Right forelimb (tissue), 1 donor: ENCODE data around the gene PRR15L.

Experiments
- DNase-seq: peaks from one replicate; pipeline ENCODE4 v3.0.0-alpha.2; 2018

Gene PRR15L

DNA sequence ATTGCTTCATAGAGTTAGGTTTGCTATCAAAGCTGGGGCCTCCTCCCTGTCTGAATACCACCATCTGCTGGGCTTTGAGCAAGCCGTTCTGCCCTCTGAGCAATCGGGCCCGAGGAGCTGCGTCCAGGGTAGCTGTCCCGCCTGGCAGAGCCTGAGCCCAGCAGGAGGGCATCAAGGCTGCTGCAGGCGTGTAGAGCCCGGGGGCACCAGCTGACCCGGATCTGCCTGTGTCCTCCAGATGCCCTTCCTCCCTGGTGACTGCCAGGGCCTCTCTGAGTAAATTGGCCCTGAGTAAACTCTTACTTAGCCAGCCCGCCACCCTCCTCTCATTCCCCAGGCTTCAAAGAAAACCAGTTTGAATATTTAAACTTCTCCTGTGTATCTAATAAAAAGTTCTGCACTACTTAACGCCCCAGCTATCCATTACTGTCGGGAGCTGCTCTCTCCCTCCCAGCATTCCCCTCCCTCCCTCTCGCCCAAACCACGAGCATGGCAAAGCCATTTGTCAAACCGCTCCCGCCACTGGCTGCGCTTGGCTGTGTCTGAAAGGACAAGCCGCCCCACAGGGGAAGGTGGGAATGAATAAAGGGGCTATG lies 29.7 kb upstream of the PRR15L start:
- no peak for DNase-seq

DNA sequence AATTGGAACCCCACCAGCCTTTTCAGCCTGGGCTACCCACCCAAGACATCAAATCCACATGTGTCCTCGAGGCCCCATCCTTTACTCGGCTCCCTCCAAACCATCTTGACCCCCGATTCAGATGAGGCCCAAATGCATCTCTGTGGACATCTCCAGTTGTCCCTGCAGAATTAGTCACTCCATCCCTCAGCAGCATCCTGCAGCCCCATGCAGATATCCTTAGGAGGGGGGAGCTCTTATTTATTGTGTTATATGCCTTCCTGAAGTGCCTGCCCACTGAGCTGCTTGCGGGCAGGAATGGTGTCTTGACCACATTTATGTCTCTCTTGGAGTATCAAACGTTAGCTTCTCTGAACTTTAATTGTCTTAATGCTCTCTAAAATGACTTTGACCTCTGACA lies 28.8 kb upstream of the PRR15L start:
- no peak for DNase-seq

DNA sequence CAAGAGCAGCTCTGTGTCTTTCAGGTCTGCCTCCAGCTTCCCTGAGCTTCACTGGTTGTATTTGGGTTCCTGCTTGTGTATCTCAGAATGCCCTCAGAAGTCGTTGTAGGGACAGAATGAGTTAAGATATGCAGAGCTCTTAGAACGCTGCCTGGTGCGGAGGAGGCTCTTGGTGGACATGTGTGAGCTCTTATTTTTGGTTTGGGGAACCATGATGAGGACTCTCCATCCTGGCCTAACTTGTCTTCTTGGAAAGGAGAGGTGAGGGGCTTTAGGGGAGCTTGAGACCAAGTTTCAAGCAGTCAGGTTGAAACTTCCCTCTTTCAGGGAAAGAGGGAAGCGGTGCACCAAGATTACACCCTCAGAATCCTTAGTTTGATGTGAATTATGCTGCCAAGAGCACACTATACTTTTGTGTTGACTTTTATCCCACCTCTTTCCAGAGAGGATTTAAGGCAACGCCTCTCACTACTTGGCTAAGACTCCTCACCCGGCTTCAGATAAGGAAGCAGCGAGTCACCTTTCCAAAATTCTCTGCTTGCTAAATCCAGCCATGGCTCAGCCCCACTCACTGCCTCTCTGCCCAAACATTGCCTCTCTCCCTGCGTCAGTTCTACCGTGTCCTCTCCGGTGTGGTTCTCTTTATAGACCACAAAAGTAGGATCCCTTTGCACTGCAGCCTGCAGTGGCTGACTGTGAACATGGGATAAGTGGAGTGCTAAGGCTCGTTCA lies 26.0 kb upstream of the PRR15L start:
- DNase-seq, result no peak

DNA sequence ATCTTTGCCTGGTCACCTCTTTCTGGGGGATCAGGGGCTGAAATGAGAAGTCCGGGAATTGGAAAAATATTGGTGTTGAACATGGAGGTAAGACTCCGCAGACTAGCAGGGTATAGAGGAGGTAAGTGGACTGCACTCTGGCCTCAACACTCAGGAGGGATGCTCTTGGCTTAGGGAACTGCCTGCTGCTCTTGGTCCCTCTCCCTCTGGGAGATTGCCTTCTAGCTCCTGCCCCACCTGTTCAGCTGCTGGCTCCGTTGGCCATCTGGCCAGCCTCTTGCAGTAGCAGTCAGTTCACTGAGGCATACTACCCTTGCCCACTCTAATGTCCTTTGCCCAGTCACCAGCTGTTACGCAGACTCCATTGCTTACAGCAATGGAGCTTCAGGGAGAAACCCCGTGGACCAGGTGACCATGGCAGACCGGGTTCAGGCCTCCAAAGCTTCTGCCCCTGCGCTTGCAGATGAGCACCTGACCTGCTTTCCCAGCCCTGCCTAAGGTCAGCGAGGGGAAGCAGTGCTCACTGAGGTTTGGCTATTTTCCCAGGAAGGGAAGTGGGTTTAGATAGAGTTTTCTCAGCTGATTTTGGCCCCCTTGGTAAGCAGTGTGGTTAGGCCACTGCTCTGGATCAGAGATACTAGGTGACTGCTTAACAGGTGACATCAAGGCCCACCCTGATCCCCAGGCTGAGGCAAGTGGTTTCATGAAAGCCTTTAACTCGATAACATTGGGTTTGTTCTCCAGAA lies 25.1 kb upstream of the PRR15L start:
- DNase-seq, result no peak

DNA sequence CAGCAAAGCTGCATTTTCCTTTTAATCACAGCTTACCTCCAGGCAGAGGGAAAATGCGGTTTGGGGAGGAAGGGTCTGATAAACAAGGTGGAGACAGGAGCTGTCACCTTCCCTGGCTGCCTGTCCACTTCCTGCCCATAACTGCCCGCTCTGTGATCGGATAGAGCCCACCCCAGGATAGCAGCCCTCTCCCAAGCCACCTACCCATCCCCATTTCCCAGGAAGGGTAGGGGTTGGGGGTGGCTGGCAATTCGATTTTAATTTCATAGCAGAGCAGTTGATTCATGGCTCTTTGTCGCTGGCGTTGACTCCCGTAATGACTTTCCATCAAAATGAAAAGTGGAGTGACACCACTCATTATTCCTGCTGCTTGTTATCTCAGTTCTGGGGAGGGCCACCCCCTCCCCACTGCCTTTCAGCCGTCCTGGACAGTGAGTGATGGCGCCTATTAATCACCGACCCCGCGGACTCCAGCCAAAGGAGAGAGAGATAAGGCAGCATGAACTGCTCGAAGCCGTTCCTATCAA lies 24.5 kb upstream of the PRR15L start:
- DNase-seq, result no peak

DNA sequence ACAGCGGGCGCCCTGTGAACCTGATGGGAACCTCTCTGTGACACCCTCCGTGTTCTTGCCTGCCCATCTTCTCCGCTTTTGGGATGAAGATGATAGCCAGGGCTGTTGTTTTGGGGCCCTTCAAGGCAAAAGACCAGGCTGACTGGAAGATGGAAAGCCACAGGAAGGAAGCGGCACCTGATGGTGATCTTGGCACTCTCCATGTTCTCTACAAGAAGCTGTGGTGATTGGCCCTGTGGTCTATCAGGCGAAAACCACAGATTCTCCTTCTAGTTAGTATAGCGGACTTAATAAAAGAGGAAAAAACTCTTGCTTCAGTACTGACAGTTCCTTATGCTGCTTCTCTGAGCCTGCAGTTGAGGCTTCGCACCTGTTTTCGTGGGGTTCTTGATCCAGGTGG lies 23.8 kb upstream of the PRR15L start:
- no peak for DNase-seq

DNA sequence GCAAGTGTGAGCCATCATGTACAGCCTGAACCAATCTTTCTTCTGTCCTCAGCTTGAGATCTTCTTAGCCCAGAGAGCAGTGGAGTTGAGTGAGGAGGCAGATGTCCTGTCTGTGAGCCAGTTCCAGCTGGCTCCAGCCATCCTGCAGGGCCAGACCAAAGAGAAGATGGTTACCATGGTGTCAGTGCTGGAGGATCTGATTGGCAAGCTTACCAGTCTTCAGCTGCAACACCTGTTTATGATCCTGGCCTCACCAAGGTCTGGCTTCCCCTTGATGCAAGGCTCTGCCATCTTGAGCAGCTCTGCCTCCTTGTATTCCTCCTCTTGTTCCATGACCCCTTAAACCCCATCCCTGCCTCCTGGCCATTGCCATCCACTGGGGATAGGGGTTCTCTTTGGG lies 22.9 kb upstream of the PRR15L start:
- DNase-seq, result no peak

DNA sequence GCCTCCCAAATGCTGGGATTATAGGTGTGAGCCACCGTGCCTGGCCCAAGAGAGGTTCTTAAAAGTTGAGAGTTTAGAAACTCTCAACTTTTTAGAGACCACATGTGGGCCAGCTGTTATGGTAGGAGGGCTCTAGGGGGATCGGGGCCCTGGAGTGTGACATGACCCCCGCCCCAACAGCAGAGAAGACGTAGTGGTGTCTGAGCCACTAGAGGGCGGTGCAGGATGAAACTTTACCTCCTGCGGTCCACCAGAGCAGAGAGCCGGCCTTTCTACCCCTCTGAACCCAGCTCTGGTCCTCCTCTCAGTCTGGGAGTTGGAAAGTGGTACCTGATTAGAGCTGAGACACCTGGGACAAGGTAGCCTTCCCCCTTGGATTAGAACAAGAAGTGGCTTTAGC lies 20.6 kb upstream of the PRR15L start:
- DNase-seq, result peak; percentile 78

DNA sequence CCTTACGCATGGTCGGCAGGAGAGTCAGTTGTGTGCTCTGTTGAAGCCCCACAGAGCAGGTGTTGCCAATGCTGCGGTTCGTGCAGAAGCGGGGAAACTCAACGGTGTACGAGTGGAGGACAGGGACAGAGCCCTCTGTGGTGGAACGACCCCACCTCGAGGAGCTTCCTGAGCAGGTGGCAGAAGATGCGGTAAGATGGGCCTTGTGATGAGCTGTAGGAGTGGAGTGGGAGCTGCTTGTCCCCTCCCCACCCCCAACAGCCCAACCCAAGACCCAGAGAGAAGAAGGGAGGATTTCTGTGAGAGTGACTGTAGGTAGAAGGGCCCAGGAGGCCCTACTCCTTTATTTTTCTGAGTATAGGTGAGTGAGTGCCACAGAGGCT lies 18.1 kb upstream of the PRR15L start:
- DNase-seq, result no peak

DNA sequence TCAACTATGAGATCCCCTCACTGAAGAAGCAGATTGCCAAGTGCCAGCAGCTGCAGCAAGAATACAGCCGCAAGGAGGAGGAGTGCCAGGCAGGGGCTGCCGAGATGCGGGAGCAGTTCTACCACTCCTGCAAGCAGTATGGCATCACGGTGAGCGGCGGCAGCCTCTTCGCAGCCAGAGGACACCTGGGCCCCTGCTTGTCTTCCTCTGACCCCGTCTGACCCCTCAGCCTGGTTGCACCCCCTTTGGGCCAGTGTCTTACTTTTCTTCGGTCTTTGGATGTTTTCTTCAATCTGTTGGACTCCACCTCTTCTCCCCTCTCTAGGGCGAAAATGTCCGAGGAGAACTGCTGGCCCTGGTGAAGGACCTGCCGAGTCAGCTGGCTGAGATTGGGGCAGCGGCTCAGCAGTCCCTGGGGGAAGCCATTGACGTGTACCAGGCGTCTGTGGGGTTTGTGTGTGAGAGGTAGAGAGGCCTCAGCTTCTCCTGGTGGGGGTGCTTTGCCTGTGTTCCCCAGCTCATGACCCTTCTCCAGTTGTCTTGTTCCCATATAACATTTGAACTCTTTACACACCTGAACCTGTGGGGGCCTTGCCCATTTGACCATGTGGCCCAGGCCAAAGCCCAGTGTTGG lies 17.6 kb upstream of the PRR15L start:
- DNase-seq, result no peak

DNA sequence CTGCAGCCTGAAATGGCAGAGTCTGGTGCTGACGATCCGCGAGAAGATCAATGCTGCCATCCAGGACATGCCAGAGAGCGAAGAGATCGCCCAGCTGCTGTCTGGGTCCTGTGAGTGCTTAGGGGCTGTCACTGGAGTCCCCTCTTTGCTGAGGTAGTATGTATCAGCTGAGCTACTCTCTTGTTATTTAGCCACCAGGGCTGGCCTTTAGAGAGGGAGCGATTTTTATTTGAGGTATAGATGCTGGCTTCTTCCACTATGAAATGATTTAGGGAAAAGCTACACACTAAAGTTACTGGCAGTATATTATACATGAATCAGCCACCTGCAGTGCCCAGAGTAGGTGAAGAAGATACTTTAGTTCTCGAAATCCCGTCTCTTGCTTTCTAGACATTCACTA lies 15.9 kb upstream of the PRR15L start:
- no peak for DNase-seq

DNA sequence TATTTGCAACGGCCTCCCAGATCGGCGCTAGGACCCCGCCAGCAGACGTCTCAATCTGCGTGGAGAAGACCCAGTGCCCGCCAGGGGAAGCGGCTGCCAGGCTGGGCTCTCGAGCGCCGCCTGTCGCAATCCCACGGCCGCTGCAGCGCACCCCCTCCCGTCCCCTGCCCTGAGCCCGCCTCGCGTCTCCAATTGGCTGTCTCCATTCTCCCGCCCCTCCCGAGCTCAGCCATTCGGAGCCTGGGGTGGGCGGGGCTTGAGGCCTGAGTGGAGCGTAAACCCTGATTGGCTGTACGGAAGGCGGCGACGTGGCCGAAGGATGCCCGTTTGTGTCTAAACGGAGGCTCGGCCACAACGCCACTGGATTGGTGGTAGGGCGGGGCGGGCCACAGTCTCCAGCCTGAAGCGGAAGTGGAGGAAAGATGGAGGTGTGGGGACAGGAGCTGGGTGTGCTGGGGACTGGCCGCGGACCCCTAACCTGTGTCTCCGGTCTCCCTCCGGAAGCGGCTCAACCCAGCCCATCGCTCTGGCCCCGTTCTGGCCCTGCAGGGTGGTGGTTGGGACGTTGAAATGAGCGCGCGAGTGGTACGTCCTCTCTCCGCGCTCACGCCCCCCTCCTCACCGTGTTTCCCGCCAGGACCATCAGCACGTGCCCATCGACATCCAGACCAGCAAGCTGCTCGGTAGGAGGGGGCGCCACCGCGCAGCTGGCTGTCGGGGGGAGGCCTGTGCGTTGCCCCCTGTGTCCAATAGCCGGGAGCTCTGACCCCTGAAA lies 13.2 kb upstream of the PRR15L start, which contains the start of gene CDK5RAP3:
Gene CDK5RAP3, plus strand, starts transcription at position 389 of the 775 bp plus-strand sequence. Its CDS starts 34 bp downstream, at position 423.
- peak; percentile 100 for DNase-seq

DNA sequence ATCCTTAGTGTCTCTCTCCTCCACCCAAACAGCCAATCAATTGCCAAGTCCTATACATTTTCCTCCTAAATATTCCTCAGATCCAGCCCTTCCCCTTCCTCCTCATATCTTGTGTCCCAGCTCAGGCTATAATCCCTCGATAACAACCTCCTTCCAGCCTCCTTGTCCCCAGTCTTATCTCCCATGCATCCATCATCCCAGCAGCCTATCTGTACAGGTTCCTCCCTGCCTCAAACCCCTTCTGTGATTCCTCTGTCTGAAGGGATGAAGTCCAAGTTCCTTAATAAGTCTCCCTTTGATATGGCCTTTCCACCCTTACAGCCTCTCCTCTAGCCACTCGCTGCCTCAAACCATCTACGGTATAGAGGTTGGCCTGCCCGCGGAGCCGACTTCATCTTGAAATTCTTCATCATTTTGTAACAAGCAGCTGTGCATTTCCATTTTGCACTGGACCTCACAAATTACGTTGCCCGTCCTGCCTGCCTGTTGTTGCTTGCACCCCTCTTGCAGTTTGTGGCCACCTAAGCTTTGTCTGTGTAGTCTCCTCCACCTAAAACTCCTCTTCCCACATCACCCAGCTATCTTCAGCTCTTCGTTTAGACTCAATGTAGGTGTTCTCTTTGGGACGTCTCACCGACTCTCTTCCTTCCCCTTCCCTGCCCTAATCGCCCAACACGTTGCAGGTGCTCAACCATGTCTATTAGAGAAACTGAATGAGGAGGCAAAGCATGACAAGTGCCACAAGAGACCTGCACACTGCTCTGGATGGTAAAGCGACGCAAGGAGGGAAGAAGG lies 12.4 kb upstream of the PRR15L start:
- no peak for DNase-seq

DNA sequence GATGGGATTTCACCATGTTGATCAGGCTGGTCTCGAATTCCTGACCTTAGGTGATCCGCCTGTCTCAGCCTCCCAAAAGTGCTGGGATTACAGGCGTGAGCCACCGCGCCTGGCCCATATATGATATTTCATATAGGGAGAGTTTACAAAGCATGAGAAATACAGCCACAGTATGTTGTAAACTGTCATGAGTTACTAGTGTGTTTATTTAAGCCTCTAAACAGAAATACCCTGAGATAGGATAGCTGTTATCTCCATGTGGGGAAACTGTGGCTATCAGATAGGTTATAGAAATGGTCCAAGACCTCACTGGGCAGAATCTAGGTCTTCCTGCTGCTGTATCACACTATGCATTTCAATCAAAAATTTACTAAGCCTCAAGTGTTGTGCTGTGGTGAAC lies 11.2 kb upstream of the PRR15L start:
- DNase-seq, result no peak

DNA sequence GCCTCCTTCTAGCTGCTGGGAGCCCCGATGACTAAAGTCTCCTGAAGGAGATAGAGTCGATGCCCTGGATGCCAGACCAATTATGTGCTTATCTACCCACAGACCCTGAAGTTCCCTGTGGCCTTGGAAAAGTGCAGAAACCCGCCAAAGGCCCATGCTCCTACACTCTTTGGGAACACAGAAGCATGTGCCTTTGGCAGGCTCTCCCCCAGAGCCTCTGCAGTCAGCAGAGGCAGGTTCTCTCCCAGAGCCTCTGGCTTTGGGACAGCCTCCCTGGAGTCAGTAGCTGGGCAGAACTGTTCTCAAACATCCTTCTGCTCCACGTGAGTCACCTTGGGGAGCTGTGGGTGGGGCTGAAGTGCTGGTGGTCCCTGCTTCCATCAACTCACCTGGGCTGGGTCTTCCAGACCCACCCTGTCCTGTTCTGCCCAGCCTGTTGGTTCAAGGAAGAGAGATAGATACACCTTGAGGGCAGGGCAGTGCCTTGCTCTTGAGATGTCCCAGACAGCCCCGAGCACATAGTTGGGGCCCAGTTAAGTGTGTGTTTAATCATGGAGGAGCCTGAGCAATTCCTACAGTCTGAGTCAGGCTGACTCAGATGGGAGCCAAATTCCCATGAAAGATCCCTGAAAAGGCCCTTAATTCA lies 10.0 kb upstream of the PRR15L start:
- no peak for DNase-seq

DNA sequence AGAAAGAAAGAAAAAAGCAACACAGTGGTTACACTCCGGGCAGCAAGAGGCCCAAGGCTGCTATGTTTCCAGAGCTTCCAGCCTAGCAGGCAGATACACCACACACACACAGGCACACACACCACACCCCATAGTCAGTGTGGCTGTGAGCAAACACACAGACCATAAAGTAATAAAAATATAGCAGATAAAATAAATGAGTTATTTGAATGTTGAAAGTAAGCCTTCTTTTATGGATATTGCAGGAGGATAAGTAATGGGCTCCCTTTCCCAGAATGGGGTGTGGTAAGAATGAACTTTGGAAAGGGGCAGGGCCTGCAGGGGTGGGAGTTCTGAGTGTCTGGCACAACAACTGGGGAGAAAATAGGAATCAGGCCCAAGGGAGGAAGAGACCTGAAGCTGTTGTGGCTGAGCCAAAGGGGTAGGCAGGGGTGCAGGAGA lies 8.4 kb upstream of the PRR15L start:
- DNase-seq, result no peak

DNA sequence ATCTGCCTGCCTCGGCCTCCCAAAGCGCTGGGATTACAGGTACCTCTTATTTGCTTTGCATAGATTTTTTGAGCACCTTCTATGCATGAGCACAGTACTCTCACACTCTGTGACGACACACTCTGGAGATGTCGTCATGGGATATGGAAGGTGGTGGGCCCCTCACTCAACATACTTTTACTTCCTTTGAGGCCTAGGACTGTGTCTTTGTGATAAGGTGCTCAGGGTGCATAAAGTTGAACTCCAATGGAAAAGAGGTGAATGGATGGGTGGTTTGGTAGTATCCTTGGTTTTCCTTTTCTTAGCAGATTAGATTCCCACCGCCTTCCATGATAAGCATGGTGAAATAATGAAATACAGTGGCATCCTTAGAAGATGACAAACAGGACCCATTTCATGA lies 7.2 kb upstream of the PRR15L start:
- DNase-seq, result no peak

DNA sequence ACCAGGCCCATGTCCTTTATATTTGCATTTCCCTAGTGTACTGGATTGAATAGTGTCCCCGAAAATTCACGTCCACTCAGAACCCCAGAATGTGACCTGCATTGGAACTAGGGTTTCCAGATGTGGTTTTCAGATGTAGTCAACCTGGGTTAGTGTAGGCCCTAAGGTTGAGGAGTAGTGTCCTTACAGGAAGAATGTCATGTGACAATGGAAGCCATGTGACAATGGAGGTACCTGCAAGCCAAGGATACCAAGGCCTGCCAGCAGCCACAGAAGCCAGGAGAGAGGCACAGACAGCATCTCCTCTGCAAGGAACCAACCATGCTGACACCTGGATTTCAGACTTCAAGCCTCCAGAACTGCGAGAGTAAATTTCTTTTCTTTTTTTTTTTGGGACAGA lies 5.2 kb upstream of the PRR15L start:
- no peak for DNase-seq

DNA sequence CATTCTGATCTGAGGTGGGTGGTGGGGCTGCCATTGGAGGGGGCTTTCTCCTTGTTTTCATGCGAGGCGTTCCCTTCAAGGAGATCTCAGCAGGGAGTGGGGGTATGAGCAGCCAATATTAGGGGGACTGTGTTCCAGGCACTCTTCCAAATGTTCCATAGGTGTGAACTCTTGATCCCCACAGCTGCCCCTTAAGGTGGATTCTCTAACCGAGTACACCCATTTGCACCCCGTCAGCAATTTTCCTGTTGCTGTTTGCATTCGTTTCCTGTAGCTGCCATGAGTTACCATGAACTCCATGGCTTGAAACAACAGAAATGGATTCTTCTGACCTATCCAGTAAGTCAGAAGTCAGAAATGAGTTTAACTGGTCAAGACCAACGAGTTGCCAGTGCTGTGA lies 3.7 kb upstream of the PRR15L start:
- DNase-seq, result no peak

DNA sequence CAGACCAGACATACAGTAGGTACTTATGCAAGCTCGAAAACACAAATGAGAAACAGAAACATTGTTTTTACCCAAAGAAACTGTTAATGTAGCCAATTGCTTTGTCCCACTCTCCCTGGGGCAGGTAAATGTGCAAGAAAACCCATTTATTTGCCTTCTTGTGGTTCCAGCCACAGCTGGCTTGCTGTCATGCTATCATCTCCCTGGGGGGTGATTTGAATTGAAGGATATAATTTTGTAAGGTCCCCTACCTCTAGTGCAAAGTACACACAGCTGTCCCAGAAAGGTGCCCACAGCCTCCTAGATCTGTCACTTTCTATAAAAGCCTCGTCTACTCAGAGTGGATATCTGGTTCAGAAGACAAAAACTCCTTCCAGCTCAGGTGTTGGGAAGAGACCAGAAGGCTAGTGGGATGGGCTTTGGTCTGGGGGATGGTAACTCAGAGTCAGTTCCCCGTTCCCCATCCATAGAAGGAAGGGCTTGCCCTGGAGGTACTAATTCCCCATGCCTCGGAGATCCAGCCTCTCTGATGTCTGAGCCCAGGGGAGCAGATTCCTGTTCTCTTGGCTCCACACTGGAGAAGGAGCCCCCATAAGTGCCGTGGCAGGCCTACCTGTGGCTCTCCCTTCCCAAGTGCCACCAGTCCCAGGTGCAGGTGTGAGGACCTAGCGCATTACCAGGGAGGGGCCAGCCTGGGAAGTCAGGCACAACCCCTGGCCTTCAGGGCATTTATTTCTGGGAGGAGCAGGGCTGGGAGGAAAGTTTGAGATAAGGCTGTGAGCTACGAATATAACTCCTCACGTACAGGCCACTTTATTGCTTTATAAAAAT lies 2.4 kb upstream of the PRR15L start:
- DNase-seq, result no peak
